ENCODE measurements around the gene PLCH1.

- TF ChIP-seq CTCF (optimal IDR thresholded peaks at IDR 0.05 in 1 of 3, IDR thresholded peaks at IDR 0.05 in 1 of 3, conservative IDR thresholded peaks at IDR 0.05 in 1 of 3; ENCODE audit: extremely low read depth in 1 of 3, insufficient read depth in 2 of 3, low read length in 3 of 3) (no peak), EZH2 (IDR thresholded peaks at IDR 0.05; ENCODE audit: low read length) (no peak)
Observed at GRCh38 chr3:155535098-155535497, 209.8 kb downstream of the PLCH1 start.
